GM12864 (cell line): ENCODE results near the gene UNC5C.

Experiments used
- DNase-seq: peaks from one replicate; pipeline ENCODE4 v3.0.0-alpha.2; 2011; ENCODE audit warnings: low read depth
- H3K4me3 ChIP-seq: 2 replicates; pipeline ENCODE4 v1.5.1; 2011; ENCODE audit warnings: mild to moderate bottlenecking, low read depth, low read length, control low read depth
- CTCF ChIP-seq: IDR thresholded peaks from 2 replicates; pipeline ENCODE4 v1.5.1; 2011; ENCODE audit warnings: low read depth, mild to moderate bottlenecking, moderate library complexity, low read length, control low read depth, inconsistent platforms; ENCODE audit errors: missing control alignments

UNC5C gene

GRCh38 chr4:95263960-95264359, 284.8 kb downstream of the UNC5C start:
- no peak overlapping the region for H3K4me3 ChIP-seq
- DNase-seq = no peak

GRCh38 chr4:95263391-95263790, 285.4 kb downstream of the UNC5C start:
- TF ChIP-seq CTCF = no peak
- DNase-seq = no peak
- no peak overlapping the region for H3K4me3 ChIP-seq

More at GRCh38 chr4:95263960-95264359, 284.8 kb downstream of the UNC5C start:
- no peak for TF ChIP-seq CTCF

GRCh38 chr4:95256108-95256835, 292.5 kb downstream of the UNC5C start:
- no peak for TF ChIP-seq CTCF
- DNase-seq = no peak
- H3K4me3 ChIP-seq = no peak overlapping the region

GRCh38 chr4:95255396-95256107, 293.2 kb downstream of the UNC5C start:
- DNase-seq = no peak
- no peak overlapping the region for H3K4me3 ChIP-seq
- no peak for TF ChIP-seq CTCF

GRCh38 chr4:95251568-95251967, 297.2 kb downstream of the UNC5C start:
- TF ChIP-seq CTCF = no peak
- H3K4me3 ChIP-seq = no peak overlapping the region
- DNase-seq = no peak

- no peak for TF ChIP-seq CTCF
Observed at GRCh38 chr4:95250544-95251137, 298.1 kb downstream of the UNC5C start.

More at GRCh38 chr4:95250544-95251137, 298.1 kb downstream of the UNC5C start:
- DNase-seq = no peak
- H3K4me3 ChIP-seq = no peak overlapping the region
